ENCODE measurements around the gene ZBTB9. TPM values are rescaled to one million over a fixed set of nuclear protein-coding genes. Genes with fewer than 3 reads are reported as not detected.
A peak's percentile ranks its signal among the peaks of the same experiment; 100 is the strongest.

ZBTB9 gene
- total RNA-seq, 3 donors from 2014 or later = 1.9 to 5.1 (median 3.6) TPM

DNA sequence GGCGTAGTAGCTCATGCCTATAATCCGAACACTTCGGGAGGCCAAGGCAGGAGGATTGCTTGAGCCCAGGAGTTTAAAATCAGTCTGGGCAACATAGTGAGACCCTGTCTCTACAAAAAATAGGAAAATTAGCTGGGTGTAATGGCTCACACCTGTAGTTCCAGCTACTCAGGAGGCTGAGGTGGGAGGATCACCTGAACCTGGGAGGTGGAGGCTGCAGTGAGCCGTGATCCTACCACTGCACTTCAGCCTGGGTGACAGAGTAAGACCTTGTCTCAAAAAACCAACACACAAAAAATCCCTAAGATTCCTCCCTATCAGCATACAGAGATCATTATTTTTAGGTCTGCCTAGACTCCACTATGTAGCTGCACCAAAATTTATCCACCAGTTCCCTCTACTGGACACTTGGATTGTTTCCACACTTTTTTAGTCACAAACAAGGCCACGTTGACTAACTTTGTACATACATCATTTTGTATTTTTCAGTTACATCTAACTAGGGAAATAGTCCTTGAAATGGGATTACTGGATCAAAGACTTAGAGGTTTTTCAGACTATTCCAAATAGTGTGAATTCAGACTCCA, 47.2 kb upstream of the ZBTB9 start:
- Histone ChIP-seq H3K9me3 (no peaks in the 10 kb centered on the region), H3K27ac (no peak overlapping the region), H3K4me3 (no peak overlapping the region), H3K36me3 (no peaks in the 10 kb centered on the region), H3K4me1 (peaks cover 0 to 6% of the 10 kb centered on the region in 2 donors), H3K27me3 (no peaks in the 10 kb centered on the region)
- no peak for DNase-seq (ENCODE audit: low spot score in 2 of 2)
- intact Hi-C loops (cut with DNase I; ENCODE audit: low total_unique reads) = no loop called here
- TF ChIP-seq POLR2A (IDR thresholded peaks at IDR 0.05) = no peak
- TF ChIP-seq CTCF (IDR thresholded peaks at IDR 0.05) = peak in 1 of 3 donors; percentile 14

- H3K9me3 ChIP-seq = no peaks in the 10 kb centered on the region
- peaks cover 0 to 16% of the 10 kb centered on the region in 2 donors for H3K4me1 ChIP-seq
- peak; percentile 98 for DNase-seq (ENCODE audit: low spot score in 2 of 2)
- TF ChIP-seq CTCF (IDR thresholded peaks at IDR 0.05) (no peak), POLR2AphosphoS5 (IDR thresholded peaks at IDR 0.05) (peak; percentile 62 to 92 (median 76)), POLR2A (IDR thresholded peaks at IDR 0.05) (peak; percentile 33)
- H3K4me3 ChIP-seq = peak overlapping the region; percentile 75 to 100 (median 98)
- no peaks in the 10 kb centered on the region for H3K27me3 ChIP-seq
- intact Hi-C loops (cut with DNase I; ENCODE audit: low total_unique reads) = loop anchor here (10.0 kb wide), 1 partner anchor 535 kb away; no protein-coding TSS in a partner anchor
- peak overlapping the region; percentile 97 to 100 for H3K27ac ChIP-seq
- H3K36me3 ChIP-seq = no peaks in the 10 kb centered on the region
Observed at GRCh38 chr6:33410050-33410710, 44.2 kb upstream of the ZBTB9 start.

GRCh38 chr6:33410711-33411631, 43.4 kb upstream of the ZBTB9 start, which contains the start of gene PHF1:
PHF1 (plus strand) TSS chr6:33411014; CDS start chr6:33412264, 1,250 bp downstream.
- Histone ChIP-seq H3K27ac (peak within 1 kb of the TSS; percentile 97 to 100), H3K27me3 (no peaks in the 10 kb centered on the region), H3K9me3 (no peaks in the 10 kb centered on the region), H3K36me3 (no peaks in the 10 kb centered on the region), H3K4me1 (peaks cover 0 to 16% of the 10 kb centered on the region in 2 donors), H3K4me3 (peak within 1 kb of the TSS; percentile 75 to 100 (median 98))
- intact Hi-C loops (cut with DNase I; ENCODE audit: low total_unique reads) = loop anchor here (10.0 kb wide), 1 partner anchor 536 kb away; no protein-coding TSS in a partner anchor
- TF ChIP-seq POLR2A (IDR thresholded peaks at IDR 0.05) = no peak
- peak in 1 of 3 donors; percentile 76 for TF ChIP-seq POLR2AphosphoS5 (IDR thresholded peaks at IDR 0.05)
- DNase-seq (ENCODE audit: low spot score in 2 of 2) = peak in 1 of 2 donors; percentile 76

DNA sequence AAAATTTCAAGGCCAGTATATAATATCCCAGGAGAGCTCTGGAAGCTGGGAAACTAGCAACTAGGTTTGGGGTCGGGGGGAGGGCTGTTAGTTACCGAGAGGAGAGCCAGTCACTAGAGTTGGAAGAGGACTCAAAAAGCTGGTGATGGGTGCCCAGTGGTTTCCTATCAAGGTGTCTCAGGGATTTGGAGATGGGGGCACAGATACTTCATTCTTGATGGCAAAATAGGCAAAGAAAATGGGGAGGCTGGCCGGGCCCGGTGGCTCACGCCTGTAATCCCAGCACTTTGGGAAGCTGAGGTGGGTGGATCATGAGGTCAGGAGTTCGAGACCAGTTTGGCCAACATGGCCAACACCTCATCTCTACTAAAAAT, 42.8 kb upstream of the ZBTB9 start:
- intact Hi-C loops (cut with DNase I; ENCODE audit: low total_unique reads) = loop anchor here (10.0 kb wide), 1 partner anchor 537 kb away; no protein-coding TSS in a partner anchor
- no peaks in the 10 kb centered on the region for H3K27me3 ChIP-seq
- H3K27ac ChIP-seq = peak overlapping the region; percentile 97 to 100
- peaks cover 3 to 16% of the 10 kb centered on the region in 2 donors for H3K4me1 ChIP-seq
- no peak for DNase-seq (ENCODE audit: low spot score in 2 of 2)
- no peak for TF ChIP-seq POLR2AphosphoS5 (IDR thresholded peaks at IDR 0.05)
- TF ChIP-seq POLR2A (IDR thresholded peaks at IDR 0.05) = no peak
- TF ChIP-seq CTCF (IDR thresholded peaks at IDR 0.05) = no peak
- H3K9me3 ChIP-seq = no peaks in the 10 kb centered on the region
- H3K36me3 ChIP-seq = no peaks in the 10 kb centered on the region
- peak overlapping the region; percentile 75 to 100 (median 98) for H3K4me3 ChIP-seq
